ENCODE results near the gene RBM4. TPM values are rescaled to one million over a fixed set of nuclear protein-coding genes. Genes with fewer than 3 reads are reported as not detected.

Gene RBM4
- total and polyA plus RNA-seq, 9 of the 15 experiments (the other 6 are each of a cell fraction or from before 2014, with no cell fraction given) = 81.6 to 233 (median 122) TPM

GRCh38 chr11:66659763-66660162 lies 21.3 kb downstream of the RBM4 start (continued):
- no peak for TF ChIP-seq GABPB1 (CRISPR knock-in tag; IDR thresholded peaks at IDR 0.05)
- TF ChIP-seq THRAP3 (IDR thresholded peaks at IDR 0.05; ENCODE audit: borderline replicate concordance) = no peak
- no peak for TF ChIP-seq HDAC3 (IDR thresholded peaks at IDR 0.05; ENCODE audit: borderline replicate concordance, partially characterized antibody)
- no peak for TF ChIP-seq BRCA1 (IDR thresholded peaks at IDR 0.05)
- no peak for TF ChIP-seq BRCA1 (CRISPR knock-in tag; IDR thresholded peaks at IDR 0.05)
- TF ChIP-seq STAT6 (CRISPR knock-in tag; IDR thresholded peaks at IDR 0.05) = no peak
- no peak for TF ChIP-seq ZNF431 (CRISPR knock-in tag; IDR thresholded peaks at IDR 0.05)
- TF ChIP-seq XRCC3 (IDR thresholded peaks at IDR 0.05) = no peak
- TF ChIP-seq ZNF584 (CRISPR knock-in tag; IDR thresholded peaks at IDR 0.05; ENCODE audit: low read depth) = no peak
- TF ChIP-seq MCM5 (IDR thresholded peaks at IDR 0.05; ENCODE audit: low read depth) = no peak
- TF ChIP-seq IFI16 (CRISPR knock-in tag; IDR thresholded peaks at IDR 0.05) = no peak
- TF ChIP-seq, protein P1, sequence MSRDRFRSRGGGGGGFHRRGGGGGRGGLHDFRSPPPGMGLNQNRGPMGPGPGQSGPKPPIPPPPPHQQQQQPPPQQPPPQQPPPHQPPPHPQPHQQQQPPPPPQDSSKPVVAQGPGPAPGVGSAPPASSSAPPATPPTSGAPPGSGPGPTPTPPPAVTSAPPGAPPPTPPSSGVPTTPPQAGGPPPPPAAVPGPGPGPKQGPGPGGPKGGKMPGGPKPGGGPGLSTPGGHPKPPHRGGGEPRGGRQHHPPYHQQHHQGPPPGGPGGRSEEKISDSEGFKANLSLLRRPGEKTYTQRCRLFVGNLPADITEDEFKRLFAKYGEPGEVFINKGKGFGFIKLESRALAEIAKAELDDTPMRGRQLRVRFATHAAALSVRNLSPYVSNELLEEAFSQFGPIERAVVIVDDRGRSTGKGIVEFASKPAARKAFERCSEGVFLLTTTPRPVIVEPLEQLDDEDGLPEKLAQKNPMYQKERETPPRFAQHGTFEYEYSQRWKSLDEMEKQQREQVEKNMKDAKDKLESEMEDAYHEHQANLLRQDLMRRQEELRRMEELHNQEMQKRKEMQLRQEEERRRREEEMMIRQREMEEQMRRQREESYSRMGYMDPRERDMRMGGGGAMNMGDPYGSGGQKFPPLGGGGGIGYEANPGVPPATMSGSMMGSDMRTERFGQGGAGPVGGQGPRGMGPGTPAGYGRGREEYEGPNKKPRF (IDR thresholded peaks at IDR 0.05; ENCODE audit: low read depth, low read length) = no peak
- TF ChIP-seq EZH2 (IDR thresholded peaks at IDR 0.05; ENCODE audit: borderline replicate concordance, low read depth, low read length) = no peak
- TF ChIP-seq, protein P2, sequence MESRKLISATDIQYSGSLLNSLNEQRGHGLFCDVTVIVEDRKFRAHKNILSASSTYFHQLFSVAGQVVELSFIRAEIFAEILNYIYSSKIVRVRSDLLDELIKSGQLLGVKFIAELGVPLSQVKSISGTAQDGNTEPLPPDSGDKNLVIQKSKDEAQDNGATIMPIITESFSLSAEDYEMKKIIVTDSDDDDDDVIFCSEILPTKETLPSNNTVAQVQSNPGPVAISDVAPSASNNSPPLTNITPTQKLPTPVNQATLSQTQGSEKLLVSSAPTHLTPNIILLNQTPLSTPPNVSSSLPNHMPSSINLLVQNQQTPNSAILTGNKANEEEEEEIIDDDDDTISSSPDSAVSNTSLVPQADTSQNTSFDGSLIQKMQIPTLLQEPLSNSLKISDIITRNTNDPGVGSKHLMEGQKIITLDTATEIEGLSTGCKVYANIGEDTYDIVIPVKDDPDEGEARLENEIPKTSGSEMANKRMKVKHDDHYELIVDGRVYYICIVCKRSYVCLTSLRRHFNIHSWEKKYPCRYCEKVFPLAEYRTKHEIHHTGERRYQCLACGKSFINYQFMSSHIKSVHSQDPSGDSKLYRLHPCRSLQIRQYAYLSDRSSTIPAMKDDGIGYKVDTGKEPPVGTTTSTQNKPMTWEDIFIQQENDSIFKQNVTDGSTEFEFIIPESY (CRISPR knock-in tag; IDR thresholded peaks at IDR 0.05) = no peak
- TF ChIP-seq GTF3C2 (IDR thresholded peaks at IDR 0.05; ENCODE audit: borderline replicate concordance, extremely low read depth, insufficient read length) = no peak
- TF ChIP-seq FOXK2 (conservative IDR thresholded peaks at IDR 0.05 in 1 of 2, IDR thresholded peaks at IDR 0.05 in 1 of 2; ENCODE audit: low read depth in 2 of 2) = peak; percentile 46 to 71; a peak in 2 of 4 replicates
- no peak for TF ChIP-seq TSC22D4 (tag; IDR thresholded peaks at IDR 0.05)
